HG03432 (cell line): Measurements from ENCODE around the gene RB1.
A peak's percentile ranks its signal among the peaks of the same experiment; 100 is the strongest.
"Not testable (repeated sequence)": the region's sequence is repeated elsewhere in the genome, so short reads cannot be mapped to it uniquely, and the experiment has no call there.

Experiments used
- ATAC-seq: cut with Tn5 transposase; IDR thresholded peaks from one replicate; pipeline ENCODE4 v1.9.1; 2021; ENCODE audit warnings: mild to moderate bottlenecking, moderate library complexity; ENCODE audit not compliant: unreplicated experiment

The RB1 gene

GRCh38 chr13:48297131-48297786 is 6.3 kb upstream of the RB1 start:
- no peak for ATAC-seq

- no peak for ATAC-seq
Observed at GRCh38 chr13:48299591-48299990, 4.0 kb upstream of the RB1 start.

- ATAC-seq = no peak
Observed at GRCh38 chr13:48302871-48303358, 636 bp upstream of the RB1 start.

- ATAC-seq = peak; percentile 63
Observed at GRCh38 chr13:48304143-48304876, 759 bp downstream of the RB1 start.

DNA sequence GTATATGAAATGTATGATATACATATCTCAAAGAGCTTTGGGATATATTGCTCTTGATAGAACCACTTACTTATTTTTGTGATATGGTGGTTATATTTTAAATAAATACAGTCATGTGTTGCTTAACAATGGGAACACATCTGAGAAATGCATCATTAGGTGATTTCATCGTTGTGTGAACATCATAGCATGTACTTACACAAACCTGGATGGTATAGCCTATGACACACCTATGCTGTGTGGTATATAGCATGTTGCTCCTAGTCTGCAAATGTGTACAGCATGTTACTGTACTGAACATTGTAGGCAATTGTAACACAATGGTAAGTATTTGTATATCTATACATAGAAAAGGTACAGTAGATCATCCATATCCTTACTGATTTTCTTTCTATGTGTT is 7.7 kb downstream of the RB1 start:
- ATAC-seq = no peak

DNA sequence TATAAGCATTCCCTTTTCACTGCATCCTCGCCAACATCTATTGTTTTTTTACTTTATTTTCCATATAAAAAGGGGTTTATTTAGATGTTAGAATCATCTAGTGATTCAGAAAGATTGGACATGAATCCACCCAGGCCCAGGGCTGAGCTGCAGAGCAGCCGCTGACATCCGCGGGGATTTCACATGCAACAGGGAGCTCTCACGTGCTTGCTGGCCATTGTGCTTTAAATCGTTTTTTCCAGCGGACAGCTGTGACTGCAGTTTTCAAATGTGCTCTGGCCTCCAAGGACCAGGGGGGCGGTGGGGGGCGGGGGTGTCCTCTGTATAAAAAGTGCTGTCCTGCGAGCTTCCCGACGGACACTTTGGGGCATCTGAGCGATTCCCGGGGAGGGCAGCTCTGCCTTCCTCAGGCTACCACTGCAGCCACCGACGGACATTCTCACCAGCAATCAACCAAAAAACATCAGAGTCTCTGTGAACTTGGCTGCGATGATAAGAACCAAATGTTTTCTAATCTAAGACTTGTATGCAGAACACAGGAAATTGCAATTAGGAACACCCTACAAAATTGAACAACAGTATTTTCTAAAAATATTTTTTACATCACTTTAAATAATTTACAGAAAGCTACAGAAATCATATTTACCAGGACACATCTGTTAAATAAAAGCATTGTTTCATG is 12.6 kb downstream of the RB1 start:
- ATAC-seq = no peak

DNA sequence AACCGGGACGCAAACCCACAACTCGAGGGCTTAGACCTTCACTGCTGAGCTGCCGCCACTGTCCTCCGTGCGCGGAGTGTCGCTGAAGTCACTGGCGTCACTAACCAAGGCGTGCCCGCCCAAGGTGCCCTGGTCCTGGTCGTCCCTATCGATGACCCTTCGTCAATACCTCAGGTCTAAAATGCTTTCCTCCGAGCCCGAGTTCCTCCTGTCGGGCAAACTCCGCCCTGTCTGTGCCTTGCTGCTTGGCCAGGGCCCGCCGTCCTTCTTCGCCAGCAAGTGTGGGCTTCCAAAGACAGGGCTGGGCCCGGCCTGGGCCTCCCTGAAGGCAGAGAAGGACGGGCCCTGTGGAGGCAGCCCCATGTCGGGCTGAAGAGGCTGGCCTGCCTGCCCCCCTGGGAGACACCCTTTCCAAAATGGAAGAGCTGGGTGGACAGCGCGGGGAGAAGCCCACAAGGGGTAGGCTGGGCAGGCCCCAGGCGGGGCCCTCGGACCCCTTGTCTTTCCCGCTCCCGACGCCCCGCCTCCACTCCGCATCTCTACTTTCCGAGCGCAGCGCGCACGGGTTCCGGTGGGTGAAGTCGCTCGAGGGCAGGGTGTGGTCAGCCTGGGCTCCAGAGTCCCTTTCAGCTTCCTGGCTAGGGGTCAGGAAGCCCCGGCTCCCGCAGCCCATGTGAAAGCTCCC is 13.4 kb downstream of the RB1 start:
- ATAC-seq = no peak

- no peak for ATAC-seq
Observed at GRCh38 chr13:48317511-48318376, 14.2 kb downstream of the RB1 start.

DNA sequence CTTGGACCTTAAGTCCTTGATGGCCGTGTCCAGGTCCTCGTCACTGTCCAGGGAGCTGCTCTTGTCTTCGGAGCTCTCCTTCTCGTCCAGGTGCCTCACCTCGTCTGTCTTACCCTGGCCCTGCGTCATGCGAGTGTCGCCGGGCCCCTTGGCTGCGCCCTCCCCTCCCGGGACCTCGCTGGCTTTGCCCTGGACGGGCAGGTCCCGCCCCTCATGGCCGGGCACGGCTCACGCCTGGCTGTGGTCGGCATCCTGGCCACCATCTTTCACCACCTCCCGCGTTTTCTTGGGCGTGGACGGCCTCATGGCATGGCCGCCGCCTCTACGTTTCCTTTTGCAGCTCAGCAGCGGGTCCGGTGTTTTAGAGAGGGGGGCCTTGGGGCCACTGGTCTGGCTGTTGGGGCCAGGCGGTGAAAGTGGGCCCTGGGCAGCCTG is 14.8 kb downstream of the RB1 start:
- no peak for ATAC-seq

- ATAC-seq = peak; percentile 23
Observed at GRCh38 chr13:48318821-48319511, 15.4 kb downstream of the RB1 start.

- peak; percentile 42 for ATAC-seq
Observed at GRCh38 chr13:48319531-48320398, 16.2 kb downstream of the RB1 start.

GRCh38 chr13:48320399-48320790 is 16.8 kb downstream of the RB1 start:
- peak; percentile 33 for ATAC-seq

DNA sequence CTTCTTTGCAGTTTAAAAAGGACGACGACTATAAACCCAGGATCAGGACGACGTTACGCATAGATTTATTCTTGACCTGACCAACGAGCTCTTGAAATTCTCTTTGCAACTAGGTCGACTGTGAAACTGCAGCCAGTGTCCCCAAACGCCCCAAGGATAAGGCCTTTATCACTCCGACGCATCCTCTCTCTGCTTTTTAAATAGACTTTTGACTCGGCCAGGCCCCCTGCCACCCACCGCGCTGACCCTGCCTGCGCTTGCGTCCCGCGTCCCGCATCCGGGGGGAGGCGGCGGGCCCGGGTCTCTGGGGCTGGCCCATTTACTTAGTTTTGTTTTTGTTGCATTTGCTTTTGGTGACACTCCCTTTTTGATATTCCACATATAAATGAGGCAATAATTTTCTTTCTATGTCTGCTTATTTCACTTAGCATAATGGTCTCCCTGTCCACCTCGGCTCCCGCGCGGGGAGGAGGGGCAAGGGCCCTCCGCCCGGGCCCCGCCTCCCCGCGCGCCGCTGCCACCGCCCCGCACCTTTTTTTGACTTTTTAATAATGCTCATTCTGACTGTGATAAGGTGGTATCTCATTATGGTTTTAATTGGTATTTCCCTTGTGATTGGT is 17.4 kb downstream of the RB1 start:
- no peak for ATAC-seq

DNA sequence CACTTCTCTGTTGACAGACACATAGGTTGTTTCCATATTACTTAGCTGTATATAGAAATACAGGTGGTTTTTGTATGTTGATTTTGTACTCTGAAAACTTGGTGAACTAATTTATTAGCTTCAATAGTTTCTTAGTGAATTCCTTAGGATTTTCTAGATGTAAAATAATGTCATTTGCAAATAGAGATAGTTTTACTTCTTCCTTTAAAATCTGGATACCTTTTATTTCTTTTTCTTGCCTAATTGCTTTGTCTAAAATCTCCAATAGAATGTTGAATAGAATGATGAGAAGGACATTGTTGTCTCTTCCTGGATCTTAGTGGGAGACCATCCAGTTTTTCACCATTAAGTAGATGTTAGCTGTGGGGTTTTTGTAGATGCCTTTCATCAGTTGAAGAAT is 18.7 kb downstream of the RB1 start:
- no peak for ATAC-seq

DNA sequence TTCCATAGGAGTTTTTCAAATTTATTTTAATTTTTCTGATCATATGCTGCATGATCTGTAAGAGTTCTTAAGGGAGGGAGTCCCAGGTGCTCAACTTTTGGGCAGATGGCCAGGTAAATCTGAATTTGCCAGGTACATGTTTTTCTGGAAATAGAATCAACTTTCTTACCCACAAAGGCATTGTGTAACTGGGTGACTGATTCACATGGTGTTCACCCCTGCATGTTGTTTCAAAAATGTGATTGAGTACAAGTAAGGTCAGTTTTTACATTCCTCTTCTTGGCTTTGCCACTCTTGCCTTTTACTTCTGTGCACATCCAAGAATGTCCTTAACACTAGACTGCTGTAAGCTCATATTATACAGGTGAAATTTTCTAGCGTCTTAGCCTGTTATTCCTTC is 30.4 kb downstream of the RB1 start:
- ATAC-seq = no peak

GRCh38 chr13:48334534-48335127 is 31.1 kb downstream of the RB1 start:
- no peak for ATAC-seq

DNA sequence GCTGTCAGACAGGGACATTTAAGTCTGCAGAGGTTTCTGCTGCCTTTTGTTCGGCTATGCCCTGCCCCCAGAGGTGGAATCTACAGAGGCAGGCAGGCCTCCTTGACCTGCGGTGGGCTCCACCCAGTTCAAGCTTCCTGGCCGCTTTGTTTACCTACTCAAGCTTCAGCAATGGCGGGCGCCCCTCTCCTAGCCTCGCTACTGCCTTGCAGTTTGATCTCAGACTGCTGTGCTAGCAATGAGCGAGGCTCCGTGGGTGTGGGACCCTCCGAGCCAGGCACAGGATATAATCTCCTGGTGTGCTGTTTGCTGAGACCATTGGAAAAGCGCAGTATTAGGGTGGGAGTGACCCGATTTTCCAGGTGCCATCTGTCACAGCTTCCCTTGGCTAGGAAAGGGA is 35.6 kb downstream of the RB1 start:
- not testable (repeated sequence) for ATAC-seq

GRCh38 chr13:48344264-48344663 is 40.7 kb downstream of the RB1 start:
- no peak for ATAC-seq
